ENCODE measurements around the gene ZNF213. TPM values are rescaled to one million over a fixed set of nuclear protein-coding genes. Genes with fewer than 3 reads are reported as not detected.
"Not testable (repeated sequence)": the region's sequence is repeated elsewhere in the genome, so short reads cannot be mapped to it uniquely, and the experiment has no call there.

Gene ZNF213
- polyA plus RNA-seq, 1 donor = 15.5 TPM

GRCh38 chr16:3148256-3149192, 13.7 kb downstream of the ZNF213 start:
- no peak for DNase-seq

- no peak for DNase-seq
These were observed 14.3 kb downstream of the ZNF213 start for GRCh38 chr16:3149193-3149530.

- peak; percentile 69 for DNase-seq
These were observed 15.0 kb downstream of the ZNF213 start for GRCh38 chr16:3149630-3150345.

GRCh38 chr16:3150346-3151218, 15.8 kb downstream of the ZNF213 start:
- DNase-seq = peak; percentile 96

- no peak for DNase-seq
These were observed 17.1 kb downstream of the ZNF213 start for GRCh38 chr16:3152027-3152276.

GRCh38 chr16:3152277-3152990, 17.6 kb downstream of the ZNF213 start:
- peak; percentile 93 for DNase-seq

- no peak for DNase-seq
These were observed 18.2 kb downstream of the ZNF213 start for GRCh38 chr16:3152991-3153368.

- no peak for DNase-seq
These were observed 20.4 kb downstream of the ZNF213 start for GRCh38 chr16:3155181-3155580.

GRCh38 chr16:3155972-3156371, 21.1 kb downstream of the ZNF213 start:
- DNase-seq = no peak

GRCh38 chr16:3157229-3158025, 22.6 kb downstream of the ZNF213 start:
- DNase-seq = peak; percentile 81

GRCh38 chr16:3158026-3158509, 23.2 kb downstream of the ZNF213 start:
- no peak for DNase-seq

- DNase-seq = peak; percentile 80
These were observed 23.9 kb downstream of the ZNF213 start for GRCh38 chr16:3158510-3159314.

GRCh38 chr16:3161235-3162018, 26.6 kb downstream of the ZNF213 start:
- no peak for DNase-seq

- no peak for DNase-seq
These were observed 29.5 kb downstream of the ZNF213 start for GRCh38 chr16:3164121-3164991.

- DNase-seq = no peak
These were observed 30.4 kb downstream of the ZNF213 start for GRCh38 chr16:3165111-3165822.

- no peak for DNase-seq
These were observed 31.7 kb downstream of the ZNF213 start for GRCh38 chr16:3166505-3166886.

GRCh38 chr16:3168729-3169128, 33.9 kb downstream of the ZNF213 start:
- not testable (repeated sequence) for DNase-seq
